Keratinocyte (primary cell): Measurements from ENCODE around the gene YLPM1. TPM values are rescaled to one million over a fixed set of nuclear protein-coding genes. Genes with fewer than 3 reads are reported as not detected.

Experiments used
- DNase-seq: peaks from one replicate; pipeline ENCODE4 v3.0.0-alpha.2; 2011; ENCODE audit warnings: low read depth, missing footprints, low spot score
- FAIRE-seq: peaks from 2 replicates; lab custom pipeline; 2011; peaks lifted over from hg19 to GRCh38; lab: Jason Lieb, UNC
- H2AFZ ChIP-seq: 2 replicates; pipeline ENCODE4 v1.6.0; 2012; ENCODE audit warnings: low read length, control low read depth, inconsistent platforms; ENCODE audit not compliant: control insufficient read depth
- H3K27ac ChIP-seq: 2 replicates; pipeline ENCODE4 v1.5.1; 2011; ENCODE audit warnings: low read length; ENCODE audit not compliant: control insufficient read depth, insufficient read depth
- H3K27me3 ChIP-seq: 3 replicates; pipeline ENCODE4 v1.6.0; 2011; ENCODE audit warnings: low read length; ENCODE audit not compliant: control insufficient read depth, insufficient read depth; ENCODE audit errors: extremely low read depth
- H3K36me3 ChIP-seq, 2 experiments: 2 replicates in 1 of 2; 3 replicates in 1 of 2; pipeline ENCODE4 v1.5.1; 2011; ENCODE audit warnings: low read length in 2 of 2, mild to moderate bottlenecking in 1 of 2; ENCODE audit not compliant: control insufficient read depth in 2 of 2, insufficient read depth in 2 of 2; ENCODE audit errors: extremely low read depth in 1 of 2
- H3K4me1 ChIP-seq: 3 replicates; pipeline ENCODE4 v1.5.1; 2011; ENCODE audit warnings: low read length; ENCODE audit not compliant: control insufficient read depth, insufficient read depth; ENCODE audit errors: extremely low read depth
- H3K4me2 ChIP-seq: 3 replicates; pipeline ENCODE4 v1.6.0; 2011; ENCODE audit warnings: low read depth, low read length; ENCODE audit not compliant: control insufficient read depth, insufficient read depth; ENCODE audit errors: extremely low read depth
- H3K4me3 ChIP-seq, 3 experiments: fragments of 200-600 bp in 1 of 3; sonication (generic) in 1 of 3; 2 replicates in 2 of 3; 3 replicates in 1 of 3; pipeline ENCODE4 v1.5.1; 2011 to 2016; ENCODE audit warnings: low read length in 3 of 3, mild to moderate bottlenecking in 3 of 3, control low read depth in 2 of 3, inconsistent platforms in 1 of 3, low read depth in 1 of 3, mixed read lengths in 1 of 3, mixed run types in 1 of 3, moderate library complexity in 1 of 3; ENCODE audit not compliant: control insufficient read depth in 2 of 3, insufficient read depth in 2 of 3; ENCODE audit errors: extremely low read depth in 1 of 3
- H3K79me2 ChIP-seq: 2 replicates; pipeline ENCODE4 v1.6.0; 2012; ENCODE audit warnings: low read length; ENCODE audit not compliant: control insufficient read depth, insufficient read depth
- H3K9ac ChIP-seq: 3 replicates; pipeline ENCODE4 v1.6.0; 2011; ENCODE audit warnings: low read length; ENCODE audit not compliant: control insufficient read depth, insufficient read depth; ENCODE audit errors: extremely low read depth
- H3K9me1 ChIP-seq: 3 replicates; pipeline ENCODE4 v1.6.0; 2011; ENCODE audit warnings: low read length; ENCODE audit not compliant: control insufficient read depth, insufficient read depth; ENCODE audit errors: extremely low read depth
- H3K9me3 ChIP-seq: 2 replicates; pipeline ENCODE4 v1.5.1; 2012; ENCODE audit warnings: low read depth, low read length; ENCODE audit not compliant: control insufficient read depth
- H4K20me1 ChIP-seq: 3 replicates; pipeline ENCODE4 v1.6.0; 2011; ENCODE audit warnings: low read length; ENCODE audit not compliant: control insufficient read depth, insufficient read depth; ENCODE audit errors: extremely low read depth
- CTCF ChIP-seq, 3 experiments: IDR thresholded peaks in 1 of 3; conservative IDR thresholded peaks in 1 of 3; optimal IDR thresholded peaks in 1 of 3; 2 replicates in 2 of 3; 3 replicates in 1 of 3; pipeline versions ENCODE3 to v1.5.1; 2011; ENCODE audit warnings: low read length in 3 of 3, mild to moderate bottlenecking in 3 of 3, moderate library complexity in 2 of 3, control low read depth in 1 of 3, inconsistent platforms in 1 of 3; ENCODE audit not compliant: insufficient read depth in 2 of 3; ENCODE audit errors: extremely low read depth in 1 of 3
- EZH2 ChIP-seq: IDR thresholded peaks from one replicate; pipeline ENCODE4 v1.6.1; 2012; ENCODE audit warnings: inconsistent platforms, mild to moderate bottlenecking, low read length, moderate library complexity
- dilution Hi-C: fragments of 300-500 bp; cut with MboI; formaldehyde crosslinking; loops from one replicate; pipeline ENCODE4 v1.7.0; 2020; ENCODE audit warnings: low sequenced_read_pairs; ENCODE audit not compliant: extremely low pct_ligation_motif_present
- polyA minus RNA-seq, 3 experiments: library from RNA; depleted of rRNA, polyadenylated mRNA; stranded (reverse); fragments of >200 nt; gene quantifications; 1 replicate in 1 of 3; 2 replicates in 1 of 3; 3 replicates in 1 of 3; pipeline ENCODE4 v1.2.3, GENCODE V29; 2011
- polyA plus RNA-seq, 5 experiments: library from polyadenylated mRNA; depleted of rRNA in 3 of 5; stranded (reverse) in 3 of 5; stranded (forward) in 1 of 5; unstranded in 1 of 5; fragments of >200 nt; gene quantifications; 1 replicate in 1 of 5; 2 replicates in 3 of 5; 3 replicates in 1 of 5; pipeline versions ENCODE4 v1.2.1 to v1.2.3, GENCODE V29; 2011 to 2012; ENCODE audit warnings: missing spikeins in 2 of 5, low read depth in 1 of 5, low replicate concordance in 1 of 5

Gene YLPM1, protein sequence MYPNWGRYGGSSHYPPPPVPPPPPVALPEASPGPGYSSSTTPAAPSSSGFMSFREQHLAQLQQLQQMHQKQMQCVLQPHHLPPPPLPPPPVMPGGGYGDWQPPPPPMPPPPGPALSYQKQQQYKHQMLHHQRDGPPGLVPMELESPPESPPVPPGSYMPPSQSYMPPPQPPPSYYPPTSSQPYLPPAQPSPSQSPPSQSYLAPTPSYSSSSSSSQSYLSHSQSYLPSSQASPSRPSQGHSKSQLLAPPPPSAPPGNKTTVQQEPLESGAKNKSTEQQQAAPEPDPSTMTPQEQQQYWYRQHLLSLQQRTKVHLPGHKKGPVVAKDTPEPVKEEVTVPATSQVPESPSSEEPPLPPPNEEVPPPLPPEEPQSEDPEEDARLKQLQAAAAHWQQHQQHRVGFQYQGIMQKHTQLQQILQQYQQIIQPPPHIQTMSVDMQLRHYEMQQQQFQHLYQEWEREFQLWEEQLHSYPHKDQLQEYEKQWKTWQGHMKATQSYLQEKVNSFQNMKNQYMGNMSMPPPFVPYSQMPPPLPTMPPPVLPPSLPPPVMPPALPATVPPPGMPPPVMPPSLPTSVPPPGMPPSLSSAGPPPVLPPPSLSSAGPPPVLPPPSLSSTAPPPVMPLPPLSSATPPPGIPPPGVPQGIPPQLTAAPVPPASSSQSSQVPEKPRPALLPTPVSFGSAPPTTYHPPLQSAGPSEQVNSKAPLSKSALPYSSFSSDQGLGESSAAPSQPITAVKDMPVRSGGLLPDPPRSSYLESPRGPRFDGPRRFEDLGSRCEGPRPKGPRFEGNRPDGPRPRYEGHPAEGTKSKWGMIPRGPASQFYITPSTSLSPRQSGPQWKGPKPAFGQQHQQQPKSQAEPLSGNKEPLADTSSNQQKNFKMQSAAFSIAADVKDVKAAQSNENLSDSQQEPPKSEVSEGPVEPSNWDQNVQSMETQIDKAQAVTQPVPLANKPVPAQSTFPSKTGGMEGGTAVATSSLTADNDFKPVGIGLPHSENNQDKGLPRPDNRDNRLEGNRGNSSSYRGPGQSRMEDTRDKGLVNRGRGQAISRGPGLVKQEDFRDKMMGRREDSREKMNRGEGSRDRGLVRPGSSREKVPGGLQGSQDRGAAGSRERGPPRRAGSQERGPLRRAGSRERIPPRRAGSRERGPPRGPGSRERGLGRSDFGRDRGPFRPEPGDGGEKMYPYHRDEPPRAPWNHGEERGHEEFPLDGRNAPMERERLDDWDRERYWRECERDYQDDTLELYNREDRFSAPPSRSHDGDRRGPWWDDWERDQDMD (N-terminal part only)
- polyA plus RNA-seq (5.9 to 13.8 TPM (median 10.0 TPM) in 3 replicates), polyA minus RNA-seq (15.6 to 35.0 TPM (median 30.1 TPM) in 3 replicates)
- polyA plus RNA-seq (2011; ENCODE audit: low read depth): 42.5 TPM
- 10.5 and 11.8 TPM in 2 replicates for polyA plus RNA-seq (2011; cell fraction: cytosol; rRNA removed)
- polyA plus RNA-seq (2011; cell fraction: nucleus; rRNA removed): 40.2 and 46.6 TPM in 2 replicates
- 21.1 and 30.9 TPM in 2 replicates for polyA plus RNA-seq (2012; ENCODE audit: low replicate concordance)
- polyA minus RNA-seq (2011; cell fraction: cytosol; rRNA and poly(A)+ RNA removed): 5.8 TPM
- 33.0 and 84.2 TPM in 2 replicates for polyA minus RNA-seq (2011; cell fraction: nucleus; rRNA and poly(A)+ RNA removed)

DNA sequence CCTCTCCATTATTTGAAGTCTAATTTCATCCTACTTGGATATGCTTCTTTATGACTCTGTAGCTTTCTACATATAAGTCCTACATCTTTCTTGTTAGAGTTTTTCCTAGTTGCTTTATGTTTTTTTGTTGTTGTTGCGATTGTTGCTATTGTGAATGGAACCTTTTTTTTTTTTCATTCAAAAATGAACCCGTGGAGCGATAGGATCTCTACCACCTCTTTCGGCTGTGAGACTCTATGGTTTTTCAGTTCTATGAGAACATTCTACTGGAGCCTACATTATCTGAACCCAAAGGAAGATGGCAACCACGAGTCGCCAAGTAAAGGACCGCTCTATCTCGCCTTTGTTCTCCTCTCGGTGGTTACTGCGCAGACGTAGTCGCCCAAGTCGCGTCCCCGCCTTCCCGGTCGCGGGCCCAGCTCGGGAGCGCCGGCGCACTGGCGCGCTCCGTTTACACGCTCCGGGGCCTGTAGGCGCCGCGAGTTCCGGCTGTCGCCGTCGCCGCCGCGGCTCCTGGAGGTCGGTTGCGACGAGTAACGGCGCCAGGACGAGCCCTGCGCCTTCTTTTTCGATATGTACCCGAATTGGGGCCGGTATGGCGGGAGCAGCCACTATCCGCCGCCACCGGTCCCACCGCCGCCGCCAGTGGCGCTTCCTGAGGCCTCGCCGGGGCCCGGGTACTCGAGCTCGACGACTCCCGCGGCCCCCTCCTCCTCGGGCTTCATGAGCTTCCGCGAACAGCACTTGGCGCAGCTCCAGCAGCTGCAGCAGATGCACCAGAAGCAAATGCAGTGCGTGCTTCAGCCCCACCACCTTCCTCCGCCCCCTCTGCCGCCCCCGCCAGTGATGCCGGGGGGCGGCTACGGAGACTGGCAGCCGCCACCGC, at the start of gene YLPM1:
TSS of gene YLPM1 (plus strand) at position 400 of the 886 bp plus-strand sequence. CDS start at position 574, 174 bp downstream.
- H3K9me3 ChIP-seq: no peaks in the 10 kb centered on the region
- peaks cover 48% of the 10 kb centered on the region for H3K79me2 ChIP-seq
- peaks cover 10% of the 10 kb centered on the region for H3K4me1 ChIP-seq
- dilution Hi-C loops: no loop called here
- DNase-seq (peak; percentile 68), FAIRE-seq (peak; percentile 86)
- peak within 1 kb of the TSS; percentile 99 for H3K4me2 ChIP-seq
- H3K27me3 ChIP-seq: no peaks in the 10 kb centered on the region
- peak within 1 kb of the TSS; percentile 98 for H2AFZ ChIP-seq
- no peaks in the 10 kb centered on the region for H4K20me1 ChIP-seq
- peak within 1 kb of the TSS; percentile 73 to 95 (median 79) for H3K4me3 ChIP-seq
- peak within 1 kb of the TSS; percentile 90 for H3K9ac ChIP-seq
- H3K9me1 ChIP-seq: no peaks in the 10 kb centered on the region
- TF ChIP-seq EZH2: no peak
- peak; percentile 46 to 76 (median 73) for TF ChIP-seq CTCF (optimal IDR thresholded peaks at IDR 0.05 in 1 of 3, IDR thresholded peaks at IDR 0.05 in 1 of 3, conservative IDR thresholded peaks at IDR 0.05 in 1 of 3; ENCODE audit: extremely low read depth in 1 of 3, insufficient read depth in 2 of 3, low read length in 3 of 3)
- peak within 1 kb of the TSS; percentile 83 for H3K27ac ChIP-seq
- H3K36me3 ChIP-seq: peaks cover 0 to 2% of the 10 kb centered on the region in 2 experiments
